HG03457 (cell line): ENCODE measurements around the gene IGHMBP2.

Experiments used
- ATAC-seq: cut with Tn5 transposase; IDR thresholded peaks from one replicate; pipeline ENCODE4 v1.9.1; 2021; ENCODE audit warnings: moderate number of reproducible peaks; ENCODE audit not compliant: unreplicated experiment

Gene IGHMBP2

GRCh38 chr11:68889948-68890446 is 13.7 kb upstream of the IGHMBP2 start:
- ATAC-seq, result no peak

- ATAC-seq, result no peak
These were observed 13.0 kb upstream of the IGHMBP2 start for GRCh38 chr11:68890490-68891231.

- ATAC-seq, result no peak
These were observed 12.2 kb upstream of the IGHMBP2 start for GRCh38 chr11:68891351-68891948.

GRCh38 chr11:68892576-68892975 is 11.1 kb upstream of the IGHMBP2 start:
- no peak for ATAC-seq

- no peak for ATAC-seq
These were observed 10.4 kb upstream of the IGHMBP2 start for GRCh38 chr11:68893282-68893681.

GRCh38 chr11:68896171-68896959 is 7.3 kb upstream of the IGHMBP2 start:
- ATAC-seq, result no peak

- ATAC-seq, result no peak
These were observed 6.2 kb upstream of the IGHMBP2 start for GRCh38 chr11:68897441-68897840.

- no peak for ATAC-seq
These were observed 2.8 kb upstream of the IGHMBP2 start for GRCh38 chr11:68900835-68901381.

- ATAC-seq, result no peak
These were observed 657 bp downstream of the IGHMBP2 start for GRCh38 chr11:68904248-68904847.

- no peak for ATAC-seq
These were observed 2.0 kb downstream of the IGHMBP2 start for GRCh38 chr11:68905421-68906360.

- ATAC-seq, result no peak
These were observed 4.6 kb downstream of the IGHMBP2 start for GRCh38 chr11:68908273-68908672.

- ATAC-seq, result no peak
These were observed 7.3 kb downstream of the IGHMBP2 start for GRCh38 chr11:68910965-68911364.

- no peak for ATAC-seq
These were observed 8.0 kb downstream of the IGHMBP2 start for GRCh38 chr11:68911731-68912130.

GRCh38 chr11:68912254-68912653 is 8.6 kb downstream of the IGHMBP2 start:
- ATAC-seq, result no peak

GRCh38 chr11:68913188-68913587 is 9.5 kb downstream of the IGHMBP2 start:
- no peak for ATAC-seq

- no peak for ATAC-seq
These were observed 11.1 kb downstream of the IGHMBP2 start for GRCh38 chr11:68914761-68915160.

GRCh38 chr11:68916439-68916838 is 12.7 kb downstream of the IGHMBP2 start:
- ATAC-seq, result no peak

- no peak for ATAC-seq
These were observed 19.9 kb downstream of the IGHMBP2 start for GRCh38 chr11:68923614-68924013.

- ATAC-seq, result no peak
These were observed 20.6 kb downstream of the IGHMBP2 start for GRCh38 chr11:68924073-68924925.
